ENCODE results near the gene ZNF526.

ZNF526 gene

GRCh38 chr19:42224940-42225717 lies 5.0 kb downstream of the ZNF526 start:
- no peak for DNase-seq (ENCODE audit: low read depth in 2 of 2)

DNA sequence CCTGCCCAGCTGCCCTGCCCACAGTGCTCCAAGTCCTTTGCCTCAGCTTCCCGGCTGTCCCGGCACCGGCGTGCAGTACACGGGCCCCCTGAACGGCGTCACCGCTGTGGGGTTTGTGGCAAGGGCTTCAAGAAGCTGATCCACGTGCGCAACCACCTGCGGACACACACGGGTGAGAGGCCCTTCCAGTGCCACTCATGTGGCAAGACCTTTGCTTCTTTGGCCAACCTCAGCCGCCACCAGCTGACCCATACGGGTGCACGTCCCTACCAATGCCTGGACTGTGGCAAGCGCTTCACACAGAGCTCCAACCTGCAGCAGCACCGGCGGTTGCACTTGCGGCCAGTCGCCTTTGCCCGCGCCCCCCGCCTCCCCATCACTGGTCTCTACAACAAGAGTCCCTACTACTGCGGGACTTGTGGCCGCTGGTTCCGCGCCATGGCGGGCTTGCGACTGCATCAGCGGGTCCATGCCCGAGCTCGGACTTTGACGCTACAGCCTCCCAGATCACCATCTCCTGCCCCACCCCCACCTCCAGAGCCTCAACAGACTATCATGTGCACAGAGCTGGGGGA lies 5.7 kb downstream of the ZNF526 start:
- DNase-seq (ENCODE audit: low read depth in 2 of 2), result no peak

DNA sequence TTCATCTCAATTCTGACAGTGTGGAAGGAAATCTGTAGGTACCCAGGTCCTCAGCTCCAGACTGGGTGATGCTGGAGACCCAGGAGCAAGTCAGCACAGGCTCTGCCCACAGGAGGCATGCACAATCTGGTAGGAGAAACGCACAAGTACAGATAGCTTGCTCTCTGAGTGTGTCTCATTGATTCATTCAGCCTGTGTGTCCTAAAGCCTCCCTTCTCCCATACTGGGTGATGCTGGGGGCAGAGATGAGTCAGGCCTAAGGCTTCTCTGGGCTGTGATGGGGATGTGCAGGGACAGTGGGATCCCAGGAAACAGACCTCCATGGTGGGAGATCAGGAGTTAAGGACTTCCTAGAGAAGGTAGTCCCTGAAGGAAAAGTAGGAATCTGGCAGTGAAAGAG lies 6.8 kb downstream of the ZNF526 start:
- DNase-seq (ENCODE audit: low read depth in 2 of 2), result no peak

DNA sequence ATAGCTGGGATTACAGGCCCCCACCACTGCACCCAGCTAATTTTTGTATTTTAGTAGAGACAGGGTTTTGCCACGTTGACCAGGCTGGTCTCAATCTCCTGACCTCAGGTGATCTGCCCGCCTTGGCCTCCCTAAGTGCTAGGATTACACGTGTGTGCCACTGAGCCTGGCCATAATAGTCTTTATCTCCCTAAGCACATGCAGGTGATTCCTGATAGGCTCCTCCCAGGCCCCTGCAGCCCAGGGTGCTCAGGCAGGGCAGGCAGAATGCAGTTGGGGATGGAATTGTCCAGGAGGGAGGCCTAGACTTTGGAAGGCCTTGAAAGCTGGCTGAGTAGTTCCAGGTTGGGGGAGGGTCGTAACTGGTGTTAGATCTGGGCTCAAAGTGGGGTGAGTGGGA lies 8.5 kb downstream of the ZNF526 start:
- no peak for DNase-seq (ENCODE audit: low read depth in 2 of 2)

DNA sequence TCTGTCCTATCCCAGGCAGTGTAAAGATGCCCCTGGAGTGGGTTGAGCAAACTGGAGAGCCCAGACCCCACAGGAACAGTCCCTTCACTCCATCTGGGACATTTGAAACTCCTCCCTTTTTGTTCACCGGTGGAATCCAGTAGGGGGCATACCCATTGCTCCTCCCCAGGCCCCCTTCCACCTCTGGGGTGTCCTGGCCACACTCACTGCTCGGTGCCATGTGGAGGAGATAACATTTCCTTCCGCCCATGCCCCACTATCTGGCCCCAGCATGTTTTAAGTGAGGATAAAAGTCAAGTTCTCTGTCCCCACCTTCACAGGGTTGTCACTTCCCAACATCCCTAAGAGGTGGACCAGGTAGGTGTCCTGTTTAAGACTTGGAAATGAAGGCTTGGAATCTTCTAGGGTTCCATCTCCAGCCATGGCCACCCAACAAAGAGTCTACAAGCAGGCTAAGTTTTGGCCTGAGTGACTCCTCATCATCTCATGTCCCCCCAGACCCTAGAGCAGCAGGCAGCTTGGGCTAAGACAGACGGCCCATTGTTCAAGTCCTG lies 9.3 kb downstream of the ZNF526 start:
- DNase-seq (ENCODE audit: low read depth in 2 of 2), result no peak

DNA sequence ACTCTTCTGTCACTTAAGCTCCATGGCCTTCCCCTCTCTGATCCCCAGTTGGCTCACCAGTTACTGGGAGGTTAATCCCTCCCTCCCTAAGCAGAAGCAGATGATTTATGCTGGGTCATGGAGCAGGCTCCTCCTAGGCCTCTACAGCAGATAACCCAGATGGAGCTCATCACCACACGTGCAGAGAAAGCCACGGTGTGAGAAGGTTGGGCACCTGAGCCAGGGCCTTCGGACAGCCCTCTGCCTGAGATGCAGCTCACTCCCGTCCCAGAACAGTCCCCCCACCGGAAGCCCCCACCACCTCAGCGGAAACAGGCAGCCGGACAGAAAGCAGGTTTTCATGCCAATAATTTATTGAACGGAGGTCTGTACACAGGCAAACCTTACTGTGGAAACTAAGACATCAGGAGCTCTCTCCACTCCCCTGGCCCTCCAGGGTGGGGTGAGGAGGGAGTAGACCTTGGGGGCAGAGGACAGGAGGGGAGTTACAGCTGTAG lies 9.8 kb downstream of the ZNF526 start:
- DNase-seq (ENCODE audit: low read depth in 2 of 2), result no peak

DNA sequence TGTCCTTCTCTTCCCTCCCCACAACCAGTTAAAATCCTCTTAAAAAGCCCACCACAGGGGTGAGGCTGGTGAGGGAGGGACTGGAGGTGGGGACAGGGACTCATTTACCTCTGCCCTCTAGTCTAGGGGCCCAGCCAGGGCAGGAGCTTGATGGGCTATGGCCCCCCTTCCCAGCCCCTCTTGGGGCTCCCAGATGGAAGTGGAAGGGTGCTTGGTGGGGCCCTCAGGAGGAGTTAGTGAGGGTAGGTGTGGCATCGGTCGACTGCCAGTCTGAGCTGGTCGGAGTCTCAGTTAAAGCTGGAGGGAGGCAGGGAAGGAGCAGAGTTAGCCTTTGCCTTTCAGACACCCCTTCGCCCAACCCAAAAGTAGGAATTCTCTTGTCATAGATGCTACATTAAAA lies 10.5 kb downstream of the ZNF526 start:
- DNase-seq (ENCODE audit: low read depth in 2 of 2), result no peak

- DNase-seq (ENCODE audit: low read depth in 2 of 2), result no peak
Measured at GRCh38 chr19:42232435-42232834, 12.3 kb downstream of the ZNF526 start.

- DNase-seq (ENCODE audit: low read depth in 2 of 2), result no peak
Measured at GRCh38 chr19:42233106-42233505, 13.0 kb downstream of the ZNF526 start.

DNA sequence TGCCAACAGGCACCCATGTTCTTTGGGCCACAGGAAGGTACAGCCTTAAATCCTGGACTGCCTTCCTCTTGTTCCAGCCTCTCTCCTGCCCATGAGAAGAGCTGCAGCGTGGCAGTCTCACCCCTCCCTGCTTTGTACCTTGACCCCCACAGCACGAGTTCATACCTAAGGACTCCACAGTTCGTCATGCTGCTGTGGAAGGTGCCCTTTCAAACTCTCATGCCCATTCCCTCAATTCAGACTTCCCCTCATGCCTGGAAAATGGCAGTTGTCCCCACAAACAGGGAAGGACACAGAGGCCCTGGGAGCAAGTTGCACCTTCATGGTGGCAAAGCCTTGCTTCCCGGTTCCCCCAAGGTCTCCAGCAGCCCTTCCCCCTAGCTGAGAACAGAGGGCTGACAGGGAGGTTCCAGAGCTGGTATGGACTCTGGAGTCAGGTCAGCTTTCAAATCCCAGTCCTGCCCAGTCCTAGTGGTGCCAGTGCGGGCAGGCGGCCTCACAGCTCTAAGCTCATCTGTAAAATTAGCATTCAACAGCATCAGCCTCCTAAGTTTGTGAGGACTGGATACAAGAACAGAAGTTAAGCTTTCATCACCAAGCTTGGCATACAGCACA lies 13.7 kb downstream of the ZNF526 start:
- no peak for DNase-seq (ENCODE audit: low read depth in 2 of 2)

GRCh38 chr19:42234364-42234763 lies 14.3 kb downstream of the ZNF526 start:
- DNase-seq (ENCODE audit: low read depth in 2 of 2), result no peak

DNA sequence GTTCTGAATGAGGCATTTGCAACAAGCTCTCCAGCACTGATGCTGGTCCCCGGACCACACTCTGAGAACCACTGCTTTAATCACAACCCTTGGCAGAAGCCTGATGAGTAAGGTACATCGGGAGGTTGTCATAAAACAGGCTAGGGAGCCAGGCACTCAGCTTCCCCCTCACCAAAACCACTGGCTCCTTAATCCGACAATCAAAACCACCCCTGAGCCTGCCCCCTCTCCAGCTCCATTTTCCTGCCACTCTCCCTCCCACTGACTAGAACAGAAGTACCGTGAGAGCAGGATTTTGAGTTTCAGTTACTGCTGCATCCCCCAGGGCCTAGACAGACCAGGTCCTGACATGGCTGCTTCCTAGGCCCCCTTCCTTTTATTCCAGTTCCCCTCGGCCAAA lies 15.1 kb downstream of the ZNF526 start:
- no peak for DNase-seq (ENCODE audit: low read depth in 2 of 2)

- DNase-seq (ENCODE audit: low read depth in 2 of 2), result no peak
Measured at GRCh38 chr19:42239544-42240220, 19.6 kb downstream of the ZNF526 start.

DNA sequence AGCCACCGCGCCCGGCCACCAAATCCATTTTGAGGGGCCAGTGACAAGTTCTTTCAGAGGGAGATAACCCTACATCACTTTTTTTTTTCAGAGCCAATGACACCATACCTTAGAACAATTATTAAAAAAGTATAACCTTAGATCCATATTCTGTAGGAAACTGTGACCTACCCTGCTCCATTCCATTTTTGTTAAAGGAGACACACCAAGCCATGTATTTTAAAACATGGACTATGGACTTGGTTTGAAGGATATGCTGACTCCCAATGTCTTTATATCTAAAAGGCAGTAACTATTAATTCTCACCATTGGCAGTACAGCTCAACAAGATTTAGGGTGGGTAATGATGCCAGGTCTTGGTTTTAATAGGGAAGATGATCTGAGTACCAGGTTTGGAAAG lies 21.2 kb downstream of the ZNF526 start:
- no peak for DNase-seq (ENCODE audit: low read depth in 2 of 2)

- DNase-seq (ENCODE audit: low read depth in 2 of 2), result no peak
Measured at GRCh38 chr19:42242069-42242511, 22.0 kb downstream of the ZNF526 start.

DNA sequence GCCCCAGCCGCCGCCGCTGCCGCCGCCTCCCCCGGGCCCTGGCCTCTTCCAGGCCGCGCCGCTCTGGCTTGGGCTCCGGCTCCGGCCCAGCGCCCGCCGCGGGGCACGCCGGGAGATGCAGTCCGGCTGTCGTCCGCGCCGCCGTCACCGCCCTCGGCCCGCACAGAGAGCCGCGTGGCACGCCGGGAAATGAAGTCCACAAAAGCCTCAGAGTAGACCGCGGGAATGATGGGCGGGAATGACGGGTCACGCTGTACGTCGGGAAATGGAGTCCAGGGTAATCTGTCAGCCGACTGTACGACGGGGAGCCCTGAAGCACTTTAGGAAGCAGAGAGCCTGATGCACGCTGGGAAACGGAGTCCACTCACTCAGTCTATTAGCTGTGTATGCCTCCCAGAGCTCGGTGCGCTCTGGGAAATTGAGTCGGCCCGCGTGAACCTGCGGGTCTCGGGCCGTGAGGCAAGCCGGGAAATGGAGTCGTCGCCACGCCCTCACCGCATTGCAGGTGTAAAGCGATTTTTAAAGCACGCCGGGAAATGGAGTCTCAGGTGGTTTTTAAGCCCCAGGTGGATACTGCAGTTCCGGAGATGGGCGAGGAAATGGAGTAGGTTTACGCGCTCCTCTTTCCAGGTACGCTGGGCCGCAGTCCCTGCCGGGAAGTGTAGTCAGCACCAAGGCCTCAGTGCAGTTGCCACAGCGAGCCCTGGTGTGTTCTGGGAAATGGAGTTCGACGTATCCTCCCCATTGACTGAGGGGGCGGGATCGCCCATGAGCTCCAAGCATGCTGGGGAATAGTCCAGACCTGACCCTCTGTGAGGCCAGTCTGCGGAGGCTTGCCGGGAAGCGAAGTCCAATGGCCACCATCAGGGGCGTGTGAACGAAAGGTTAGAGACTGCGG lies 22.6 kb downstream of the ZNF526 start, which contains the start of gene GSK3A:
Gene GSK3A, minus strand, starts transcription at position 91 of the 898 bp plus-strand sequence. CDS start 137 bp downstream, outside the sequence.
- peak; percentile 91 for DNase-seq (ENCODE audit: low read depth in 2 of 2)

DNA sequence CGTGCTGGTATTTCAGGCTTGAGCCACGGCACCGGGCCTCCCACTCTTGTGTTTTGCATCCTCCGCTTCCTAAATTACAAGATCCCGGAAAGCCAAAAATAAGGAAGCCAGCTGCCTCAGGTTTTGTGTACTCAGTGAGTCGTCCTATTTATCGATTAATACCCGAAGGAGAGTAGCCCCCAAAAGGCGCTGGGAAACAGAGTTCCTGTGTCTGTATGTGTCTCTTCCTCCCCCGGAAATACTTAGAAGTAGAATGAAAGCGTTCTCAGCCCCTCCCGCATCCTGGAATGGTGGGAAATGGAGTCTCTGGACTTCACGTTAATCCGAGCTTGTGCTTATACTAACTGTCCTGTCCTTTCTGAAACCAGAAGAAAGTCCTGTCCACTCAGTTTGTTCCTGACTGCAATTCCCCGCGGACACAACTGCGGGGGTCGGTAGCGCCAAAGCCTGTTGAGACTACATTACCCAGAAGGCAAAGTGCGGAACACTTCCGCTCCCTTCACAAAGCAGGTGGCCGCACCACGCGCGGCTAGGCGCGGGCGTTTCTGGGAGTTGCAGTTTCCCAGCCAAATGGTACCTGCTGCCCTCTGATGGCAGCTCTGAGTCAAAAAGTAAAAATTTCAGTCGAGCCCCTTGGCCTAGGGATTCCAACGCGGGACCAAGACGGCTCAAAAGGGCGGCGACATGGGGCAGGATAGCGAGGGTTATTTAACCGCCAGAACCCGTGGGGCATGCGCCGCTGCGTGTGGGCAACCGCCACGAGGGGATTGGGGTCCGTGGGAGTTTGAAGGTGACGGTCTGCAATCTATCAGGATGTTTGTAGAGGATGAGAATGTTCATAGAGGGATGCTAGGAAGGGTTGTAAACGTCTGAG lies 24.5 kb downstream of the ZNF526 start:
- peak; percentile 79 to 86 for DNase-seq (ENCODE audit: low read depth in 2 of 2)

DNA sequence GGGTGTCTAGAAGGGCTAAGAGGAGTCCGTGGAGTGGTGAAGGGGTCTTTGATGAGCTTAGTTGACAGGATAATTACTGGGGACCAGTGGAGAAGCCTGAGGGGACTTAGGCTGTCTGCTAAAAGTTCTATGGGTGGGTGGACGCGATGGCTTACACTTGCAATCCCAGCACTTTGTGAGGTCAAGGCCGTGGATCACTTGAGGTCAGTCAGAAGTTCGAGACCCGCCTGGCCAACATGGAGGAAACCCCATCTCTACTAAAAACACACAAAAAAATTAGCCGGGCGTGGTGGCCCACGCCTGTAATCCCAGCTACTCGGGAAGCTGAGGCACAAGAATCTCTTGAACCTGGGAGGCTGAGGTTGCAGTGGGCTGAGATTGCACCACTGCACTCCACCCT lies 25.1 kb downstream of the ZNF526 start:
- no peak for DNase-seq (ENCODE audit: low read depth in 2 of 2)

GRCh38 chr19:42246143-42246921 lies 26.2 kb downstream of the ZNF526 start:
- DNase-seq (ENCODE audit: low read depth in 2 of 2), result no peak

All from activated CD4-positive, alpha-beta T cell treated with anti-CD3 and anti-CD28 coated beads for 24 hours (primary cell).